Activated CD4-positive, CD25-positive, alpha-beta regulatory T cell treated with anti-CD3 and anti-CD28 coated beads, Interleukin-2, amount 50 U/mL, for 72 hours (primary cell): Measurements from ENCODE around the gene KIAA0825.
"Not testable (repeated sequence)": the region's sequence is repeated elsewhere in the genome, so short reads cannot be mapped to it uniquely, and the experiment has no call there.

Experiments used
- DNase-seq: peaks from one replicate; pipeline ENCODE4 v3.0.0; 2021

The KIAA0825 gene

GRCh38 chr5:94154672-94155071 is 463.7 kb downstream of the KIAA0825 start:
- DNase-seq: no peak

GRCh38 chr5:94153736-94154450 is 464.5 kb downstream of the KIAA0825 start:
- no peak for DNase-seq

- not testable (repeated sequence) for DNase-seq
Measured at GRCh38 chr5:94143621-94144020, 474.8 kb downstream of the KIAA0825 start.

- DNase-seq: no peak
Measured at GRCh38 chr5:94140300-94140699, 478.1 kb downstream of the KIAA0825 start.

- DNase-seq: no peak
Measured at GRCh38 chr5:94130077-94130476, 488.3 kb downstream of the KIAA0825 start.

- DNase-seq: no peak
Measured at GRCh38 chr5:94125107-94125506, 493.3 kb downstream of the KIAA0825 start.

GRCh38 chr5:94116317-94116716 is 502.1 kb downstream of the KIAA0825 start:
- DNase-seq: not testable (repeated sequence)

- DNase-seq: no peak
Measured at GRCh38 chr5:94113087-94113486, 505.3 kb downstream of the KIAA0825 start.

GRCh38 chr5:94111209-94112004 is 507.0 kb downstream of the KIAA0825 start:
- peak; percentile 89 for DNase-seq

GRCh38 chr5:94103514-94104245 is 514.7 kb downstream of the KIAA0825 start:
- DNase-seq: no peak
